ENCODE measurements around the gene PEF1.

DNA sequence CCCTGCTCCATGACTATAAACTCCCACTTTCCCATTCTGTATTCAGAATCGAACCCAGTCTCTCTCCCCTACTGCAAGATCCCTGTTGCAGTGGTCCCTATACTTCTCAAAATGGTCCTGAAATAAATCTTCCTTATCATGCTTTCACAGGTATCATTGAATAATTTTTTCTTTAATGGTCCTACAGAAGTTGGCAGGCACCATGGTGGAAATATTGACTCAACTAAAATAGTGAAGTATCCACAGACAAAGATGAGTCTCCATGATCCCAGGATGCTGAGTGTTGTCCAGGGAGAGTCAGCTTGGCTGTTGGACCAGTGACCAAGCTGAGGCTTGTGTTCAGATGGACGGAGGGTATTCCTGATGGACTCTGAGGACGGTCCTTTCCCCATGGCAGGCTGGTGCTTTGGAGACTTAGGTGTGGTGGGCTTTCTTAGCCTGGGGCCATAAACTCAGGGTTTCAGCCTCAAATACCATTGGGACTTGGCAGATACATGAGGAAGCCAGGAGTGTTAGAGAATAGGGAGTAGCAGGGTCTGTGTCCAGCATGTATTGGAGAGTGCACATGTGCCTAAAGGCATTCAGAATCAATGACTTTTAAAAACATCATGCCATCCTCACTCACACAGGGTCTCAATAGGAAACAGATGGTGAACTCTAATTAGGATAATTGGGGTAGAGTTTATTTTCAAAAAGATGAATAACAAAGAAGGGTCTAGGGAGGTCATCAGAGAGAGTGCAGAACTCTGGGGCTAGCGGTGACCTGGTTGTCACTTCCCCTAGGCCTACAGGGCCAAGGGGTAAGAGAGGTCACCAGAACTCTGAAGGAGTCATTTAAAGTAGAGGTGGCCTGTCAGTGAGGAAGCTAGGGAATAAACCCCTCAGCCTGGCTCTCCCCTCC, 48.6 kb downstream of the PEF1 start:
- TF ChIP-seq CTCF (IDR thresholded peaks at IDR 0.05) (no peak), POLR2AphosphoS5 (IDR thresholded peaks at IDR 0.05) (no peak), POLR2A (IDR thresholded peaks at IDR 0.05) (no peak)

Measured in suprapubic skin (tissue), 4 donors.